SU-DHL-6 (cell line): ENCODE results near the gene MCOLN2.
"Not testable (repeated sequence)": the region's sequence is repeated elsewhere in the genome, so short reads cannot be mapped to it uniquely, and the experiment has no call there.

Experiments
- H2AFZ ChIP-seq: fragments of 200-600 bp; sonication (generic); 2 replicates; pipeline ENCODE4 v1.6.1; 2014; ENCODE audit warnings: low read depth, mild to moderate bottlenecking, moderate library complexity, mixed read lengths, antibody characterized with exemption, low read length; ENCODE audit not compliant: severe bottlenecking
- H3F3A ChIP-seq: fragments of 200-600 bp; shearing (Covaris generic); 2 replicates; pipeline ENCODE4 v1.6.0; 2016; ENCODE audit warnings: antibody characterized with exemption, mild to moderate bottlenecking; ENCODE audit not compliant: insufficient read depth
- H3K27ac ChIP-seq: fragments of 200-600 bp; sonication (generic); 2 replicates; pipeline ENCODE4 v1.5.1; 2016; ENCODE audit warnings: low read depth, mild to moderate bottlenecking, low read length, moderate library complexity, mixed read lengths
- H3K27me3 ChIP-seq: fragments of 200-600 bp; sonication (generic), shearing (Covaris generic); 2 replicates; pipeline ENCODE4 v1.6.0; 2014; ENCODE audit warnings: mild to moderate bottlenecking, low read length
- H3K36me3 ChIP-seq: fragments of 200-600 bp; sonication (generic); 2 replicates; pipeline ENCODE4 v1.6.1; 2014; ENCODE audit warnings: mild to moderate bottlenecking, low read length, mixed read lengths
- H3K4me2 ChIP-seq: fragments of 300-600, 200-600 bp; shearing (Covaris generic), sonication (generic); 2 replicates; pipeline ENCODE4 v1.6.0; 2014; ENCODE audit warnings: low read length, low read depth, mild to moderate bottlenecking; ENCODE audit not compliant: poor library complexity, severe bottlenecking
- H3K4me3 ChIP-seq: fragments of 200-600 bp; sonication (generic); 2 replicates; pipeline ENCODE4 v1.5.1; 2014; ENCODE audit warnings: antibody characterized with exemption, low read length, mild to moderate bottlenecking, mixed read lengths; ENCODE audit not compliant: insufficient read depth, poor library complexity, severe bottlenecking
- H3K79me2 ChIP-seq: fragments of 200-600 bp; sonication (generic); 2 replicates; pipeline ENCODE4 v1.6.1; 2014; ENCODE audit warnings: mild to moderate bottlenecking, low read length, moderate library complexity; ENCODE audit not compliant: insufficient read depth
- H3K9ac ChIP-seq: fragments of 200-600 bp; sonication (generic); 2 replicates; pipeline ENCODE4 v1.7.0; 2014; ENCODE audit warnings: mild to moderate bottlenecking, low read length
- H3K9me2 ChIP-seq: fragments of 200-600 bp; sonication (generic); replicated peaks from 2 replicates; pipeline ENCODE4 v1.6.1; 2014; ENCODE audit warnings: low read length; ENCODE audit not compliant: insufficient read depth
- H3K9me3 ChIP-seq: fragments of 200-600 bp; sonication (generic); 2 replicates; pipeline ENCODE4 v1.6.1; 2014; ENCODE audit warnings: low read length, mixed read lengths; ENCODE audit not compliant: insufficient read depth
- H4K20me1 ChIP-seq: fragments of 200-600 bp; sonication (generic); 2 replicates; pipeline ENCODE4 v1.6.1; 2014; ENCODE audit warnings: low read depth, mild to moderate bottlenecking, antibody characterized with exemption, low read length, moderate library complexity, mixed read lengths
- EZH2phosphoT487 ChIP-seq: fragments of 200-600 bp; sonication (generic), shearing (Covaris generic); conservative IDR thresholded peaks from 2 replicates; pipeline ENCODE4 v1.6.1; 2018; ENCODE audit warnings: mild to moderate bottlenecking, antibody characterized with exemption, low read length, moderate library complexity, mixed read lengths
- TF ChIP-seq, protein P1 (sequence below): fragments of 200-600 bp; sonication (generic); IDR thresholded peaks from one replicate; pipeline ENCODE4 v1.5.1; 2017; ENCODE audit warnings: antibody characterized with exemption, mild to moderate bottlenecking, low read length, moderate library complexity; ENCODE audit not compliant: insufficient read depth, poor library complexity, severe bottlenecking

MCOLN2 gene

DNA sequence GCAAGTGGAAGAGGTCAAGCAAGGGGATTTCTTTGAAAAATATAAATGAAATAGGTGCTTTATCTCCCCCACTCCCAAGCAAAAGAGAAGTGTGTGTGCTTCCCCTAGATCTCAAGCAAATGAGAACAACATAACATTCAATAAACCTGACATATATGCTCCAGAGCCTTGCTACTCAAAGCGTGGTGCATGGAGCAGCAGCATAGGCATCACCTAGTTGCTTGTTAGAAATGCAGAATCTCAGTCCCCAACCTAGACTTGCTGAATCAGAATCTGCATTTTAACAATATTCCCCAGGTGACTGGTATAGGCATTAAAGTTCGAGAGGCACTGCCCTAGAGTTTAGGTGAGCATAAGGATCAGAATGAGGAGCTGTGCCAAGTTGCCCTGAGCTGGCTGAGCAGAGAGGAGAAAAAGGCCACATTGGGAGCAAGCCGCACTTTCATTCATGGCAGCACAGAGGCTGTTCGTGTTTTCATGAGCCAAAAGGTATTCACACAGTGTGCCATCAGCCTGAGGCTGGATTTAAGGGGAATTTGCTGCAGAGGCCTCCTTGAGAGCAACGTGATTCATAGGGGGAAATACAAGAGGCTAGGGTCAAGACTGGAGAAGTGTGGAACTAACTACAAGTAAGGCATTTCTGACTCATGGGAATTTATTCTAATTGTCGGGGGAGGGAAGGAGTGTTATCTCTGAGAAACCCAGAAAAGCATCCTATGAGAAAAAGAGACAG is 89.7 kb downstream of the MCOLN2 start:
- no peak for TF ChIP-seq EZH2phosphoT487
- TF ChIP-seq, protein P1, sequence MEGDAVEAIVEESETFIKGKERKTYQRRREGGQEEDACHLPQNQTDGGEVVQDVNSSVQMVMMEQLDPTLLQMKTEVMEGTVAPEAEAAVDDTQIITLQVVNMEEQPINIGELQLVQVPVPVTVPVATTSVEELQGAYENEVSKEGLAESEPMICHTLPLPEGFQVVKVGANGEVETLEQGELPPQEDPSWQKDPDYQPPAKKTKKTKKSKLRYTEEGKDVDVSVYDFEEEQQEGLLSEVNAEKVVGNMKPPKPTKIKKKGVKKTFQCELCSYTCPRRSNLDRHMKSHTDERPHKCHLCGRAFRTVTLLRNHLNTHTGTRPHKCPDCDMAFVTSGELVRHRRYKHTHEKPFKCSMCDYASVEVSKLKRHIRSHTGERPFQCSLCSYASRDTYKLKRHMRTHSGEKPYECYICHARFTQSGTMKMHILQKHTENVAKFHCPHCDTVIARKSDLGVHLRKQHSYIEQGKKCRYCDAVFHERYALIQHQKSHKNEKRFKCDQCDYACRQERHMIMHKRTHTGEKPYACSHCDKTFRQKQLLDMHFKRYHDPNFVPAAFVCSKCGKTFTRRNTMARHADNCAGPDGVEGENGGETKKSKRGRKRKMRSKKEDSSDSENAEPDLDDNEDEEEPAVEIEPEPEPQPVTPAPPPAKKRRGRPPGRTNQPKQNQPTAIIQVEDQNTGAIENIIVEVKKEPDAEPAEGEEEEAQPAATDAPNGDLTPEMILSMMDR, result no peak
- H4K20me1 ChIP-seq, result no peaks in the 10 kb centered on the region
- no peak overlapping the region for H2AFZ ChIP-seq
- no peaks in the 10 kb centered on the region for H3K9me2 ChIP-seq
- H3K4me2 ChIP-seq, result no peak overlapping the region
- H3K27me3 ChIP-seq, result no peaks in the 10 kb centered on the region
- H3K4me3 ChIP-seq, result no peak overlapping the region
- no peaks in the 10 kb centered on the region; the same call in 1 of the 2 replicates for H3K9me3 ChIP-seq
- no peak overlapping the region for H3K9ac ChIP-seq
- H3K79me2 ChIP-seq, result no peaks in the 10 kb centered on the region
- no peaks in the 10 kb centered on the region for H3K36me3 ChIP-seq
- no peaks in the 10 kb centered on the region for H3F3A ChIP-seq
- no peak overlapping the region for H3K27ac ChIP-seq

DNA sequence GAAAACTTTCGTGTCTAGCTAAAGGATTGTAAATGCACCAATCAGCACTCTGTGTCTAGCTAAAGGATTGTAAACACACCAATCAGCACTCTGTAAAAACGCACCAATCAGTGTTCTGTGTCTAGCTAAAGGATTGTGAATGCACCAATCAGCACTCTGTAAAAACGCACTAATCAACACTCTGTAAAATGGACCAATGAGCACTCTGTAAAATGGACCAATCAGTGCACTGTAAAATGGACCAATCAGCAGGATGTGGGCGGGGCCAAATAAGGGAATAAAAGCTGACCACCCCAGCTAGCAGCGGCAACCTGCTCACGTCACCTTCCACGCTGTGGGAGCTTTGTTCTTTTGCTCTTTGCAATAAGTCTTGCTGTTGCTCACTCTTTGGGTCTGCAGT is 94.2 kb downstream of the MCOLN2 start:
- H3K27me3 ChIP-seq, H3K27ac ChIP-seq, H3K9me2 ChIP-seq, H4K20me1 ChIP-seq, H3K9ac ChIP-seq, H3K36me3 ChIP-seq, H3K4me2 ChIP-seq, H3K4me3 ChIP-seq, H3K9me3 ChIP-seq, H2AFZ ChIP-seq, H3F3A ChIP-seq, H3K79me2 ChIP-seq: not testable (repeated sequence)

DNA sequence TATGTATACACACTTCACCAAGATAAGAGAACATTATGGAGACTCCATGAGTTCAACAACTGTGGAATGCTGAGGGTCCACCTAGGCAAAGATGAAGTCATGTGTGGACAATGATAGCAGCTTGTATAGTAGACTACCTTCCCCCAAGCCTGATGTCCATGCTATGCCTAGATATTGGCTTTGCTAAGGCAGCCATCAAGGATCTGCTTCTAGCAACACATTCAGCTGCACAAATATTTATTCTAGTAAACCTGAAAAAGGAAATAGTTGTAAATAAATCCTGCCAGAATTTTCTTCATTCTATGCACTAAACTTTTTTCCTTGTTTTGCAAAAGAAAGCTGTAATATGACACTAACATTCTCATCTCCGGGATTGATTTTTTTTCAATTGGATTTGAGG is 96.9 kb downstream of the MCOLN2 start:
- no peak overlapping the region for H3K9ac ChIP-seq
- no peaks in the 10 kb centered on the region for H3K27me3 ChIP-seq
- no peaks in the 10 kb centered on the region for H4K20me1 ChIP-seq
- H3K9me3 ChIP-seq, result no peaks in the 10 kb centered on the region; the same call in 1 of the 2 replicates
- no peaks in the 10 kb centered on the region for H3K9me2 ChIP-seq
- H3K4me2 ChIP-seq, result no peak overlapping the region
- H3K4me3 ChIP-seq, result no peak overlapping the region
- H3K36me3 ChIP-seq, result no peaks in the 10 kb centered on the region
- no peak overlapping the region for H2AFZ ChIP-seq
- no peak for TF ChIP-seq EZH2phosphoT487
- TF ChIP-seq, protein P1, result no peak
- no peaks in the 10 kb centered on the region for H3F3A ChIP-seq
- H3K27ac ChIP-seq, result no peak overlapping the region
- H3K79me2 ChIP-seq, result no peaks in the 10 kb centered on the region

DNA sequence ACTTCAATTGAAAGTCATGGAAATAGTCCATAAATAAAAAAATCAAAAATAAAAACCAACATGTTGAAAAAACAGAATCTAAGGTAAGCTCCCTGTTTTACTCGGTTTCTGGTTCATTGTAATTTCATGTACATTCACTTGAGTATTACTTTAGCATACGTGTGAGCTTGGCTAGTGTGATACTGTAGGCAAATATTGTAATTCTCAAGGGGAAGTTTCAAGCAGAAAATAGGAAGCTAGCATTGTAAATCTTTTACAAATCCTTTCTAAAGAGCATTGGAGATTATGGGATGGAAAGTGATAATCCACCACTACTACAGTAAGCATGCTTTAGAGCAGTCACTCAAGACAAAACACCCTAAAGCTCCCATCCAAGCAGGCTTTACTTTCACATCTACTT is 100.6 kb downstream of the MCOLN2 start:
- no peaks in the 10 kb centered on the region for H3F3A ChIP-seq
- no peaks in the 10 kb centered on the region for H4K20me1 ChIP-seq
- no peak for TF ChIP-seq EZH2phosphoT487
- TF ChIP-seq, protein P1, result no peak
- H3K36me3 ChIP-seq, result no peaks in the 10 kb centered on the region
- H3K4me2 ChIP-seq, result no peak overlapping the region
- no peak overlapping the region for H2AFZ ChIP-seq
- no peaks in the 10 kb centered on the region for H3K9me3 ChIP-seq
- H3K9me2 ChIP-seq, result no peaks in the 10 kb centered on the region
- H3K4me3 ChIP-seq, result no peak overlapping the region
- H3K27me3 ChIP-seq, result no peaks in the 10 kb centered on the region
- no peak overlapping the region for H3K27ac ChIP-seq
- H3K79me2 ChIP-seq, result no peaks in the 10 kb centered on the region
- no peak overlapping the region for H3K9ac ChIP-seq
